NCI-H146 (cell line): ENCODE measurements around the gene TNPO3.
"Not testable (repeated sequence)": the region's sequence is repeated elsewhere in the genome, so short reads cannot be mapped to it uniquely, and the experiment has no call there.

Source experiments
- DNase-seq: peaks from one replicate; lab custom pipeline; 2025; lab: John Stamatoyannopoulos, UW

The TNPO3 gene

DNA sequence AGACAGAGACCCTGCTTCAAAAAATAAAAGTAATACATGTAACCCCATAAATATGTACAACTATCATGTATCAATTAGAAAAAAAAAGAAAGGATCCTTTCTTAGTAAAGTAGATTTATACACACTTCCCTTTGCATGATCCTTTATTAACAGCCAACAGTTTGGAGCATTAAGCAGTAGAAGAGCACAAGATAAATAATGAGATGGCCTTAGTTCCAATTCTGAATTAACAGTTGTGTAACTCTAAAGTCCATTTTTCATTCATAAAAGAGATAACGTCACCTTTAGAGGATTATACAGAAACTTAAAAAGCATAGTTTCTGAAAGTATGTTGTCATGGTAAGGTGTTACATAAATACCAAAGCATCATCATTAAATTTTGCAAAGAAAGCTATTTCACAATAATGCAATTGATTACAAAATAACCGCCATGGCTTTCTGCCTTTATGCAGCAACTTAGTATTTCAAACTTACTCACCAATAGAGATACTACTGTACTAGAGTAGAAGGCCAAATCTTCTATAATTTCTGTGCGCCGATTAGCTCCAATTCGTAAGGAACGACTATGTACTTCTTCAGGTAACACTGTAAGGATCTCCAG lies 40.3 kb downstream of the TNPO3 start:
- no peak for DNase-seq

- no peak for DNase-seq
These were observed 41.7 kb downstream of the TNPO3 start for GRCh38 chr7:129013048-129013724.

DNA sequence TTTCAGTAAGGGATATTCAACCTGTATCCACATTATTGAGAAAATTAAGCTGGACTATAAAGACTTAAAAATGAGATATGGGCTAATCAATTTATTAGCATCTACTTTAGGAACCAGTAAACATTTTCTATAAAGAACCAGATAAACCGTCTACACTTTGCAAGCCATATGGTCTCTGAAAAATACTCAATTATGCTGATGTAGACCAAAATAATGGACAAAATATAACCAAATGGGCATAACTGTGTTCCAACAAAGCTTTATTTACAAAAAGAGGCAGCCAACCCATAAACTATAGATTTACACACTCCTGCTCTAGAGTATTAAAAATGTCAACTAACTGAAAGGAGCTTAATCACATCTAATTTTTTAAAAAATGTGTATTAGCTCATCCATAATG lies 42.3 kb downstream of the TNPO3 start:
- no peak for DNase-seq

DNA sequence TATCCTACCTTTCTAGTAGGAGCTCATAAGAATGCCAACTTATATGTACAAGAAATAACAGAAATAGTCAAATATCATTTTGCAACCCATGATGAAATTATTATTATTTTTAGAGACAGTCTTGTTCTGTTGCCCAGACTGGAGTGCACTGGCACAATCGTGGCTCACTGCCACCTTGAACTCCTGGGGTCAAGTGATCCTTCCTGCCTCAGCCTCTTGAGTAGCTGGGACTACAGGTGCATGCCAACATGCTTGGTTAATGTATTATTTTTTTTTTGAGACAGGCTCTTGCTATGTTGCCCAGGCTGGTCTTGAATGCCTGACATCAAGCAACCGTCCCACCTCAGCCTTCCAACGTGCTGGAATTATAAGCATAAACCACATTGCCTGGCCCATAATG lies 44.8 kb downstream of the TNPO3 start:
- DNase-seq = no peak

GRCh38 chr7:129009437-129009836 lies 45.5 kb downstream of the TNPO3 start:
- no peak for DNase-seq

DNA sequence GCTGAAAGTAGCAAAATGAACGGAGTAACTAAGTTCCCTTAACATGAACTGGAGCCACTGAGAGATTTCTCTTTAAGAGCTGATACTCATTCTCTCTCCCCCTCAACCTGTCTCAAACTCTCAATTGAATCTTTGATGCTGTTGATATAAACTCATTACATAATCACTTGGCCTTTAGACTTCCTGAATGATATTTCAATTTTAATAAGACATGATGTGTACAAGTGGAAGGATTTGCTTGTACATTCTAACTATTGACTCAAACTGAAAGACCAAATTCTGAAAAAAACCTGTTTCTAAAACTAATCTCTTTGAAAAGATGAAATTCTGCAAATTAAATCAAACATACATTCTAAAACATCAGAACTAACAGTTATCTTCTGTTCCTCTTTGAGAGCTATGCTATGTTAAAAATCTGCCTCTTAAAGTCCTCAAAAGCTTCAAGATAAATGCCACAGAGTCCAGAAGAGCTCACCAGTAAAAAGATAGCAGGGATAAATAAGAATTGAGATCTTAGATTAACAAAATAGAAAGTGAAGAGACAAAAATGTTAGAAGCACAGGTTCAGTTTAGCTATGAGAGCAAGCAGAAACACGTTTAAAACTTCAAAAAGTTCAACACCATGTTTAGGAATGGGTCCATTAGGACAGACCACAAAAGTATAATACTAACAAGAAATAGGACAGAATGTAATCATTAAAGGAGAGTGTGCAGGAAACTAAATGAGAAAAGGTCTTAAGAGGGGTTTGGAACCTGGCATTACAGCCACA lies 46.1 kb downstream of the TNPO3 start:
- no peak for DNase-seq

DNA sequence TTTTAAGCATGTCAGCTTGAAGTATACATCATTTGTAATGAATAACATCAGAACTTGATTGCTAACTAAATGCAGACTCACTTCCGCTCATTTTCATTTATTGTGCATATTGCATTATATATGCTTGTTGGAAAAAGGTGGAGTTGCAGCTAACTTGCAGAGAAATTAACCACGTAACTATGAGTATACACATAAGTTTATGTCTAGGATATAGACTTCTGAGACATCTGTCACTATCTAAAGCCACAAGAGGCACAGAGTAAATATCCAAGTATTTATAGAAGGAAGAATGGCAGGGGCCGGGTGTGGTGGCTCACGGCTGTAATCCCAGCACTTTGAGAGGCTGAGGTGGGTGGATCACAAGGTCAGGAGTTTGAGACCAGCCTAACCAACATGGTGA lies 47.3 kb downstream of the TNPO3 start:
- no peak for DNase-seq

GRCh38 chr7:129006636-129007414 lies 48.1 kb downstream of the TNPO3 start:
- no peak for DNase-seq

DNA sequence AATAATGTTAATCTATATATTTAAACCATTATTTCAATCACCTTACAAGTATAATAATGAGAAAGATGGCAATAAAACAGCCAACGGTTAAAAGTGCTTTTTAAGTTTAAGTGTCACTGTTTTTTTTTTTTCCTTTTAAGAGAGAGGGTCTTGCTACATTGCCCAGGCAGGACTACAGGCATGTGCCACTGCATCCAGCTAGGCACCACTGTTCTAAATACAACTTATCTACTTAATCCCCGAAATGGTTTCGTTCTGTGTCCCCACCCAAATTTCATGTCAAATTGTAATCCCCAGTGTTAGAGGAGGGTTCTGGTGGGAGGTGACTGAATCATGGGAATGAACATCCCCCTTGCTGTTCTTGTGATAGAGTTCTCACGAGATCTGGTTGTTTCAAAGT lies 49.7 kb downstream of the TNPO3 start:
- DNase-seq = no peak

GRCh38 chr7:128997181-128997580 lies 57.7 kb downstream of the TNPO3 start:
- no peak for DNase-seq

- DNase-seq = not testable (repeated sequence)
These were observed 60.4 kb downstream of the TNPO3 start for GRCh38 chr7:128994560-128994959.

DNA sequence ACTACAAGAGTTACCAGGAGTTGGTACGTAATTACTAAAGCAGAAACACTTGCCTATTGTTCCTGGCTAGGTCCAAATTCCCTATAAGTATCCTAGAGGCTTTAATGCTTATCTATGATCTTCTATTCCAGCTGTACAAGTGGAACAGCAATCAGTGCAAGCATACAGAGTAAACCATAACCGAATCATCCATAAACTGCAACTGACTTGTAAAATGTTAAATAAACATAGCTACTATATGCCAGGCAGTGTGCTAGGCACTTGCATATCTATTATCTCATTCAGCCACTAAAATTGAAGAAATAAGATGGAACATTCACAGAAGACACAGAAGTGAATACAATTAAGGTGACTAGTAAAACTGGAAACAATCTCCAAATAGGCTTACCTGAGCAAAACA lies 61.5 kb downstream of the TNPO3 start:
- no peak for DNase-seq

- no peak for DNase-seq
These were observed 65.0 kb downstream of the TNPO3 start for GRCh38 chr7:128989961-128990360.

DNA sequence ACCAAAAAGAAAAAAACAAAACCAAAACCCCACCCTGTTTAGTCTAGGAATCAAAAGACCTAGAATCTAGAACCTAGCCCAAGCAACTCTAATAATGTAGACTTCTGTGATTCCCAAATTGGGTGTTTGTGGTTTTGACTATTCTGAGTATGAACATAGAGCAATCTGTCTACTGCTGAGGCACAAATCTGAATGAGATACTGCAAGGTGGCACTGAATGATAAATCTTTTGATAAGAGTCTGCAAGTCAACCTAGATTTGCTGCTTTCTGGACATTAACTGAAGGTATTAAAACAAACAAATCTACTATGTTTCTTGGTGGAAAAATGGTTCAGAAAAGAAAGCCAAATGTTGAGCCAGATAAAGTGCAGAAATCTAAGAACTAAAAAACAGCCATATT lies 66.5 kb downstream of the TNPO3 start:
- no peak for DNase-seq

DNA sequence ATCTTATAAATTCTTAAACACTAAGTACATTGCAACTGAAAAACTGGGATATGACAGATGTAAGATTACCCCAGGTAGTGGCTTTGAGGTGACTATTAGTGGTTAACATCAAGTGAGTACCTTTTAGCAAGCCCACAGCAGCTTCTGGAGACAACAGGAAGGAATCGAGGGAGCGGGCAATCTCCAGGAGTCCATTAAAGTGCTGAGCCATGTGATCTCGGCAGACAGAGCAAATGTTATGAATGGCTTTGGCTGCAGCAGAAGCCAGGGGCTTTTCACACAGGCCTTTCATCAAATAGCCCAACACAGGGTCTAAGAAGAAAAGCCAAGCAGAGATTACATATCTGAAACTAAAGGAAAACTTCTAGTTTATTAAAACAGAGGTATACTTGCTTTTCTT lies 68.3 kb downstream of the TNPO3 start:
- DNase-seq = no peak

DNA sequence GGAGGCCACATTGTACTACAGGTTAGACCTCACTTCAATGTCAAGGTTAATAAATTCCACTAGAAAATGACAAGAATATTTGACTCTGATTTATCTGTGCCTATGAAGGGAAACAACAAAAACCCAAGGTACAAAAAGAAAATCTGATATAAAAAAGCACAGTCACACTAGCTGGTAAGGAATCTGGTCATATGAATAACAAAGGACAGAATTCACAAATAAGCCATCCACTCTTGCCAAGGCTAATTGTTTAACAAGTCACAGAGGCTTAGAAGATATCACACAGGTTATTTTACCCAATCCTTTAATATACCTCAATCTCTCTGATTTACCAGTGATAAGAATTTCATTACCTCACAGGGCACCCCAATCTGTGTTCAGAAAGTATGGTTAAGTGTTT lies 69.3 kb downstream of the TNPO3 start:
- no peak for DNase-seq

GRCh38 chr7:128982105-128982504 lies 72.8 kb downstream of the TNPO3 start:
- DNase-seq = no peak

DNA sequence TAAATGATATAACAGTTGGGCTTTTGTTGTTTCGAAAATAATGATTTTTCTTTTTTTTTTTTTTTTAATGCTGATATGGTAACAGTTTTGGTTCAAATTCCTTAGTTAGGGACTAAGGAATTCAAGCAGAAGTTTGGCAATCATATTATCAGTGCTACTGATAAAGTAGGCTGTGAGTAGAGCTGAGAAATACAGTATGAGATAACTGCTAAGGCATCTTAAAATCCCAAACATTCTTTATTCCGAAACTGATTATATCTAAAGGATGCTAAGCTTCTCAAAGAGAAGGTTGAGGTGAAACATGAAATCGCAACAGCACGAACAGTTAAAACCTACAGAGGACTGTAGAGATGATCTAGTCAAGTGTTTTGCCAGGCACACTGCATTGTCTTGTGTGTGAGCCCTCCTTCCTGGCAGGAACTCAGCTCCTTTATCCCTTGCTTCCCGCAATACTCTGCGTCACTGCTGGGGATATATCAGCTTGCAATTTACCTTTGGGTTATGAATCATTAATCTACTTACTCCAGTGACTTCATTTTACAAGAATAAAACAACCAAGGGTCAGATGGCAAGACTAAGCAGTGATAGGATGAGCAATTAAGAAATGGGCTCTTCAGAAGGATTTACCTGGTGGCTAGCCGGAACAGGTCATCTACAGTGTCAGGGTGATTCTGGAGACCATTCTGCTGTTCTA lies 80.5 kb downstream of the TNPO3 start:
- DNase-seq = no peak

- no peak for DNase-seq
These were observed 86.3 kb downstream of the TNPO3 start for GRCh38 chr7:128968624-128969023.

- no peak for DNase-seq
These were observed 91.6 kb downstream of the TNPO3 start for GRCh38 chr7:128963327-128963757.

DNA sequence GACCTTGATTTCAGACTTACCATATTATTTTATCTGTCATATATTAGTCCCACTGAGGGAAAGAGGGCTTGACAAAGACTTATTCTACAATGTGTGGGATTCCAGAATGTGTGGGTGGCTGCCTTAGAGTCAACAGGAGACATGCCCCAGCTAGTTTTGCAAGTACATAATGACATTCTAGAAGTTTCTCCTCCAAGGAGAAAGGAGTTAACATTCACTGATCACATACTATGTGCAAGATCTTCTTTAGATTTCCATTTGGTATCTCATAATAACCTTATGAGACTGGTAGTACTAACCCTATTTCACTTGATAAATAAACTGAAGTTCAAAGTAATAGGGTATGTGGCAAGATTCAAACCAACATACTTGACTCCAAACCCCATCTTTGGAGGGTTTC lies 92.0 kb downstream of the TNPO3 start:
- no peak for DNase-seq
